ENCODE results near the gene MICU1.
"Not testable (repeated sequence)": the region's sequence is repeated elsewhere in the genome, so short reads cannot be mapped to it uniquely, and the experiment has no call there.

The MICU1 gene

GRCh38 chr10:72552857-72553256 is 73.0 kb downstream of the MICU1 start:
- no peak for TF ChIP-seq CTCF (IDR thresholded peaks at IDR 0.05; ENCODE audit: low read depth, low read length, missing control alignments)
- H3K4me3 ChIP-seq (ENCODE audit: low read depth, low read length), result no peak overlapping the region
- peak; percentile 8 for DNase-seq (ENCODE audit: low read depth)
- in situ Hi-C loops (cut with HindIII; ENCODE audit: low sequenced_read_pairs), result no loop called here

GRCh38 chr10:72550239-72550638 is 75.6 kb downstream of the MICU1 start:
- no peak for TF ChIP-seq CTCF (IDR thresholded peaks at IDR 0.05; ENCODE audit: low read depth, low read length, missing control alignments)
- in situ Hi-C loops (cut with HindIII; ENCODE audit: low sequenced_read_pairs), result no loop called here
- H3K4me3 ChIP-seq (ENCODE audit: low read depth, low read length), result no peak overlapping the region
- DNase-seq (ENCODE audit: low read depth), result no peak

- in situ Hi-C loops (cut with HindIII; ENCODE audit: low sequenced_read_pairs), result no loop called here
- no peak for TF ChIP-seq CTCF (IDR thresholded peaks at IDR 0.05; ENCODE audit: low read depth, low read length, missing control alignments)
- no peak for DNase-seq (ENCODE audit: low read depth)
- no peak overlapping the region for H3K4me3 ChIP-seq (ENCODE audit: low read depth, low read length)
Observed at GRCh38 chr10:72545546-72545945, 80.3 kb downstream of the MICU1 start.

GRCh38 chr10:72543855-72544254 is 82.0 kb downstream of the MICU1 start:
- in situ Hi-C loops (cut with HindIII; ENCODE audit: low sequenced_read_pairs); H3K4me3 ChIP-seq (ENCODE audit: low read depth, low read length); DNase-seq (ENCODE audit: low read depth): not testable (repeated sequence)

GRCh38 chr10:72542396-72542815 is 83.5 kb downstream of the MICU1 start:
- H3K4me3 ChIP-seq (ENCODE audit: low read depth, low read length), result no peak overlapping the region
- TF ChIP-seq CTCF (IDR thresholded peaks at IDR 0.05; ENCODE audit: low read depth, low read length, missing control alignments), result no peak
- in situ Hi-C loops (cut with HindIII; ENCODE audit: low sequenced_read_pairs), result no loop called here
- DNase-seq (ENCODE audit: low read depth), result no peak

GRCh38 chr10:72541337-72541736 is 84.5 kb downstream of the MICU1 start:
- in situ Hi-C loops (cut with HindIII; ENCODE audit: low sequenced_read_pairs), result no loop called here
- DNase-seq (ENCODE audit: low read depth), result no peak
- no peak for TF ChIP-seq CTCF (IDR thresholded peaks at IDR 0.05; ENCODE audit: low read depth, low read length, missing control alignments)
- no peak overlapping the region for H3K4me3 ChIP-seq (ENCODE audit: low read depth, low read length)

- H3K4me3 ChIP-seq (ENCODE audit: low read depth, low read length), result no peak overlapping the region
- in situ Hi-C loops (cut with HindIII; ENCODE audit: low sequenced_read_pairs), result no loop called here
- TF ChIP-seq CTCF (IDR thresholded peaks at IDR 0.05; ENCODE audit: low read depth, low read length, missing control alignments), result no peak
- DNase-seq (ENCODE audit: low read depth), result no peak
Observed at GRCh38 chr10:72540193-72540807, 85.6 kb downstream of the MICU1 start.

Measured in astrocyte of the cerebellum (primary cell).